ENCODE results near the gene TRIO. TPM values are rescaled to one million over a fixed set of nuclear protein-coding genes. Genes with fewer than 3 reads are reported as not detected.

TRIO gene
- total RNA-seq, 1 experiment from 2014 or later = 99.8 TPM

- CTCF ChIA-PET = no interaction called here
- intact Hi-C loops (cut with micrococcal nuclease; ENCODE audit: unreplicated experiment) = no loop called here
- H3K27ac ChIP-seq (ENCODE audit: low read depth, low read length, poor library complexity, severe bottlenecking) = no peak overlapping the region
- no peaks in the 10 kb centered on the region for H3K9me3 ChIP-seq (ENCODE audit: low read depth, low read length, poor library complexity, severe bottlenecking)
- TF ChIP-seq, protein P1, sequence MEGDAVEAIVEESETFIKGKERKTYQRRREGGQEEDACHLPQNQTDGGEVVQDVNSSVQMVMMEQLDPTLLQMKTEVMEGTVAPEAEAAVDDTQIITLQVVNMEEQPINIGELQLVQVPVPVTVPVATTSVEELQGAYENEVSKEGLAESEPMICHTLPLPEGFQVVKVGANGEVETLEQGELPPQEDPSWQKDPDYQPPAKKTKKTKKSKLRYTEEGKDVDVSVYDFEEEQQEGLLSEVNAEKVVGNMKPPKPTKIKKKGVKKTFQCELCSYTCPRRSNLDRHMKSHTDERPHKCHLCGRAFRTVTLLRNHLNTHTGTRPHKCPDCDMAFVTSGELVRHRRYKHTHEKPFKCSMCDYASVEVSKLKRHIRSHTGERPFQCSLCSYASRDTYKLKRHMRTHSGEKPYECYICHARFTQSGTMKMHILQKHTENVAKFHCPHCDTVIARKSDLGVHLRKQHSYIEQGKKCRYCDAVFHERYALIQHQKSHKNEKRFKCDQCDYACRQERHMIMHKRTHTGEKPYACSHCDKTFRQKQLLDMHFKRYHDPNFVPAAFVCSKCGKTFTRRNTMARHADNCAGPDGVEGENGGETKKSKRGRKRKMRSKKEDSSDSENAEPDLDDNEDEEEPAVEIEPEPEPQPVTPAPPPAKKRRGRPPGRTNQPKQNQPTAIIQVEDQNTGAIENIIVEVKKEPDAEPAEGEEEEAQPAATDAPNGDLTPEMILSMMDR (conservative IDR thresholded peaks at IDR 0.05; ENCODE audit: low read depth, low read length) = no peak
- no peaks in the 10 kb centered on the region for H3K36me3 ChIP-seq (ENCODE audit: insufficient read depth, low read length, poor library complexity, severe bottlenecking)
- no peak overlapping the region for H3K4me3 ChIP-seq (ENCODE audit: low read depth, low read length, poor library complexity, severe bottlenecking)
- POLR2A ChIA-PET (ENCODE audit: low non-redundant PET) = no interaction called here
- no TSS peak for BruUV-seq (replicated peaks)
- peaks cover 29% of the 10 kb centered on the region for H3K4me1 ChIP-seq (ENCODE audit: insufficient read depth, low read length, poor library complexity, severe bottlenecking)
- no peaks in the 10 kb centered on the region for H3K27me3 ChIP-seq (replicated peaks; ENCODE audit: insufficient read depth, low read depth, low read length, poor library complexity)
- peak; percentile 43 for DNase-seq (ENCODE audit: low spot score)
These were observed 53.9 kb downstream of the TRIO start for GRCh38 chr5:14197056-14197455.

GRCh38 chr5:14199902-14200301, 56.8 kb downstream of the TRIO start:
- H3K4me1 ChIP-seq (ENCODE audit: insufficient read depth, low read length, poor library complexity, severe bottlenecking) = peaks cover 47% of the 10 kb centered on the region
- DNase-seq (ENCODE audit: low spot score) = no peak
- BruUV-seq (replicated peaks) = no TSS peak
- ChIA-PET CTCF (no interaction called here), POLR2A (ENCODE audit: low non-redundant PET) (no interaction called here)
- H3K27me3 ChIP-seq (replicated peaks; ENCODE audit: insufficient read depth, low read depth, low read length, poor library complexity) = no peaks in the 10 kb centered on the region
- no peaks in the 10 kb centered on the region for H3K36me3 ChIP-seq (ENCODE audit: insufficient read depth, low read length, poor library complexity, severe bottlenecking)
- intact Hi-C loops (cut with micrococcal nuclease; ENCODE audit: unreplicated experiment) = no loop called here
- H3K9me3 ChIP-seq (ENCODE audit: low read depth, low read length, poor library complexity, severe bottlenecking) = no peaks in the 10 kb centered on the region
- H3K27ac ChIP-seq (ENCODE audit: low read depth, low read length, poor library complexity, severe bottlenecking) = no peak overlapping the region
- TF ChIP-seq, protein P1 (conservative IDR thresholded peaks at IDR 0.05; ENCODE audit: low read depth, low read length) = no peak
- TF ChIP-seq EZH2 (IDR thresholded peaks at IDR 0.05; ENCODE audit: borderline replicate concordance, low read depth, low read length, poor library complexity, severe bottlenecking) = no peak
- H3K4me3 ChIP-seq (ENCODE audit: low read depth, low read length, poor library complexity, severe bottlenecking) = no peak overlapping the region

DNA sequence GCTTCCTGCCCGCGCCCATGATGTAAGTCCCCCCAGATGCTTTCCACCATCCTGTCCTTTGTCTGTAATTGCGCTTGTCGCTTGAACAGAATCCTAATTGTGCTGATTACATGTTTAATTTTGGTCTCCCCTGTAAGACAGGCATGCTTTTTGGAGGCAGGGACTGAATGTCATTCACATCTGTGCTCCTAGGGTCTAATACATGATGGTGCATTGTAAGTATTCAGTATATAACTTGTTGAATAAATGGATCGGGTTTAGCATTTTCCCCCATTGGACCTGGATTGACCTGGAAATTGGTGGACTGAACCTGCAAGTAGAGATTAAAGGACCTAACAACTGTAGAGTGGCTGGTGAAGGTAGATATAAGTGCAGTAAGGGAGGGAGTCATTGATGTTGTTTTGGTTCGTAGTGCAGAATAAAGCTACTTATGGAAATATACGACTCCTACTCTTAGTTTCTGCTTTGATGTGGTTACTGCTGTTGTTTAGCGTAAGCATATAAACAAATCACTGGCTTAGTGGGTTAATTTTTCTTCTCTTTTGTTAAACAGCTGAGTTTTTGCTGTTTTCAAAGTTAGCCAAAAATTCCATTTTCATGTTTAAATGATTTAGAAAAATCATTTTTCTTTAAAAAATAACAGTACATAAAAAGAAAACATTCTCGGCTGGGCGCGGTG, 57.3 kb downstream of the TRIO start:
- H3K4me1 ChIP-seq (ENCODE audit: insufficient read depth, low read length, poor library complexity, severe bottlenecking) = peaks cover 52% of the 10 kb centered on the region
- no peaks in the 10 kb centered on the region for H3K27me3 ChIP-seq (replicated peaks; ENCODE audit: insufficient read depth, low read depth, low read length, poor library complexity)
- ChIA-PET POLR2A (ENCODE audit: low non-redundant PET) (no interaction called here), CTCF (no interaction called here)
- BruUV-seq (replicated peaks) = no TSS peak
- intact Hi-C loops (cut with micrococcal nuclease; ENCODE audit: unreplicated experiment) = no loop called here
- no peak for DNase-seq (ENCODE audit: low spot score)
- TF ChIP-seq, protein P1 (conservative IDR thresholded peaks at IDR 0.05; ENCODE audit: low read depth, low read length) = no peak
- TF ChIP-seq EZH2 (IDR thresholded peaks at IDR 0.05; ENCODE audit: borderline replicate concordance, low read depth, low read length, poor library complexity, severe bottlenecking) = no peak
- no peak overlapping the region for H3K27ac ChIP-seq (ENCODE audit: low read depth, low read length, poor library complexity, severe bottlenecking)
- H3K4me3 ChIP-seq (ENCODE audit: low read depth, low read length, poor library complexity, severe bottlenecking) = no peak overlapping the region
- no peaks in the 10 kb centered on the region for H3K9me3 ChIP-seq (ENCODE audit: low read depth, low read length, poor library complexity, severe bottlenecking)
- no peaks in the 10 kb centered on the region for H3K36me3 ChIP-seq (ENCODE audit: insufficient read depth, low read length, poor library complexity, severe bottlenecking)

All from A673 (cell line).